SU-DHL-6 (cell line): ENCODE measurements around the gene ATP6V1C2.

Experiments
- H2AFZ ChIP-seq: fragments of 200-600 bp; sonication (generic); 2 replicates; pipeline ENCODE4 v1.6.1; 2014; ENCODE audit warnings: low read depth, mild to moderate bottlenecking, moderate library complexity, mixed read lengths, antibody characterized with exemption, low read length; ENCODE audit not compliant: severe bottlenecking
- H3F3A ChIP-seq: fragments of 200-600 bp; shearing (Covaris generic); 2 replicates; pipeline ENCODE4 v1.6.0; 2016; ENCODE audit warnings: antibody characterized with exemption, mild to moderate bottlenecking; ENCODE audit not compliant: insufficient read depth
- H3K27ac ChIP-seq: fragments of 200-600 bp; sonication (generic); 2 replicates; pipeline ENCODE4 v1.5.1; 2016; ENCODE audit warnings: low read depth, mild to moderate bottlenecking, low read length, moderate library complexity, mixed read lengths
- H3K27me3 ChIP-seq: fragments of 200-600 bp; sonication (generic), shearing (Covaris generic); 2 replicates; pipeline ENCODE4 v1.6.0; 2014; ENCODE audit warnings: mild to moderate bottlenecking, low read length
- H3K36me3 ChIP-seq: fragments of 200-600 bp; sonication (generic); 2 replicates; pipeline ENCODE4 v1.6.1; 2014; ENCODE audit warnings: mild to moderate bottlenecking, low read length, mixed read lengths
- H3K4me2 ChIP-seq: fragments of 300-600, 200-600 bp; shearing (Covaris generic), sonication (generic); 2 replicates; pipeline ENCODE4 v1.6.0; 2014; ENCODE audit warnings: low read length, low read depth, mild to moderate bottlenecking; ENCODE audit not compliant: poor library complexity, severe bottlenecking
- H3K4me3 ChIP-seq: fragments of 200-600 bp; sonication (generic); 2 replicates; pipeline ENCODE4 v1.5.1; 2014; ENCODE audit warnings: antibody characterized with exemption, low read length, mild to moderate bottlenecking, mixed read lengths; ENCODE audit not compliant: insufficient read depth, poor library complexity, severe bottlenecking
- H3K79me2 ChIP-seq: fragments of 200-600 bp; sonication (generic); 2 replicates; pipeline ENCODE4 v1.6.1; 2014; ENCODE audit warnings: mild to moderate bottlenecking, low read length, moderate library complexity; ENCODE audit not compliant: insufficient read depth
- H3K9ac ChIP-seq: fragments of 200-600 bp; sonication (generic); 2 replicates; pipeline ENCODE4 v1.7.0; 2014; ENCODE audit warnings: mild to moderate bottlenecking, low read length
- H3K9me2 ChIP-seq: fragments of 200-600 bp; sonication (generic); replicated peaks from 2 replicates; pipeline ENCODE4 v1.6.1; 2014; ENCODE audit warnings: low read length; ENCODE audit not compliant: insufficient read depth
- H3K9me3 ChIP-seq: fragments of 200-600 bp; sonication (generic); 2 replicates; pipeline ENCODE4 v1.6.1; 2014; ENCODE audit warnings: low read length, mixed read lengths; ENCODE audit not compliant: insufficient read depth
- H4K20me1 ChIP-seq: fragments of 200-600 bp; sonication (generic); 2 replicates; pipeline ENCODE4 v1.6.1; 2014; ENCODE audit warnings: low read depth, mild to moderate bottlenecking, antibody characterized with exemption, low read length, moderate library complexity, mixed read lengths
- CTCF ChIP-seq: fragments of 200-600 bp; sonication (generic); IDR thresholded peaks from one replicate; pipeline ENCODE4 v1.5.1; 2017; ENCODE audit warnings: antibody characterized with exemption, mild to moderate bottlenecking, low read length, moderate library complexity; ENCODE audit not compliant: insufficient read depth, poor library complexity, severe bottlenecking
- EZH2phosphoT487 ChIP-seq: fragments of 200-600 bp; sonication (generic), shearing (Covaris generic); conservative IDR thresholded peaks from 2 replicates; pipeline ENCODE4 v1.6.1; 2018; ENCODE audit warnings: mild to moderate bottlenecking, antibody characterized with exemption, low read length, moderate library complexity, mixed read lengths

ATP6V1C2 gene

GRCh38 chr2:10788855-10789254, 67.4 kb downstream of the ATP6V1C2 start:
- TF ChIP-seq CTCF (no peak), EZH2phosphoT487 (no peak)
- peaks cover 9% of the 10 kb centered on the region; the same call in 1 of the 2 replicates for H3K79me2 ChIP-seq
- no peak overlapping the region for H3K9ac ChIP-seq
- no peaks in the 10 kb centered on the region for H3K9me2 ChIP-seq
- H3K27ac ChIP-seq = no peak overlapping the region
- 0 out of 2 replicates have a peak, but pooled peaks cover 3% of the 10 kb centered on the region for H4K20me1 ChIP-seq
- peaks cover 3% of the 10 kb centered on the region; the same call in 1 of the 2 replicates for H3F3A ChIP-seq
- H2AFZ ChIP-seq = no peak overlapping the region
- H3K9me3 ChIP-seq = no peaks in the 10 kb centered on the region
- H3K4me2 ChIP-seq = no peak overlapping the region
- H3K27me3 ChIP-seq = no peaks in the 10 kb centered on the region
- H3K4me3 ChIP-seq = no peak overlapping the region
- peaks cover 61% of the 10 kb centered on the region for H3K36me3 ChIP-seq

GRCh38 chr2:10790228-10790973, 69.0 kb downstream of the ATP6V1C2 start:
- Histone ChIP-seq H2AFZ (no peak overlapping the region), H3F3A (peaks cover 3% of the 10 kb centered on the region; the same call in 1 of the 2 replicates), H3K9ac (no peak overlapping the region), H3K4me3 (no peak overlapping the region), H3K79me2 (peaks cover 11% of the 10 kb centered on the region), H3K4me2 (no peak overlapping the region), H4K20me1 (peaks cover 3% of the 10 kb centered on the region; the same call in 1 of the 2 replicates), H3K9me2 (no peaks in the 10 kb centered on the region), H3K27ac (no peak overlapping the region), H3K36me3 (peaks cover 53% of the 10 kb centered on the region), H3K27me3 (no peaks in the 10 kb centered on the region), H3K9me3 (no peaks in the 10 kb centered on the region)
- TF ChIP-seq CTCF = no peak
- TF ChIP-seq EZH2phosphoT487 = no peak

- Histone ChIP-seq H3K9me2 (no peaks in the 10 kb centered on the region), H3K79me2 (peaks cover 25% of the 10 kb centered on the region), H3K9ac (no peak overlapping the region), H3K36me3 (peaks cover 55% of the 10 kb centered on the region), H3K27me3 (no peaks in the 10 kb centered on the region), H4K20me1 (peaks cover 9% of the 10 kb centered on the region; the same call in 1 of the 2 replicates), H3K4me2 (no peak overlapping the region), H3K27ac (no peak overlapping the region), H3F3A (peaks cover 3% of the 10 kb centered on the region; the same call in 1 of the 2 replicates), H3K4me3 (no peak overlapping the region), H3K9me3 (no peaks in the 10 kb centered on the region), H2AFZ (no peak overlapping the region)
- no peak for TF ChIP-seq CTCF
- no peak for TF ChIP-seq EZH2phosphoT487
These were observed 70.7 kb downstream of the ATP6V1C2 start for GRCh38 chr2:10792001-10792634.
